Dermis microvascular lymphatic vessel endothelial cell (primary cell): ENCODE results near the gene STK25. TPM values are rescaled to one million over a fixed set of nuclear protein-coding genes. Genes with fewer than 3 reads are reported as not detected.

ENCODE experiments used
- DNase-seq, 2 donors: peaks; one replicate each; pipeline versions ENCODE4 v3.0.0 to v3.0.0-alpha.2; 2010; ENCODE audit warnings: low read depth in 2 of 2
- total RNA-seq: library from RNA; depleted of rRNA; stranded (reverse); fragments of >200 nt; gene quantifications from 2 replicates; pipeline ENCODE4 v1.2.1, GENCODE V29; 2014

The STK25 gene
- total RNA-seq, 1 donor from 2014 or later, result 276 TPM

GRCh38 chr2:241495172-241496002, 13.0 kb downstream of the STK25 start:
- DNase-seq, result no peak

- no peak for DNase-seq
These were observed 14.0 kb downstream of the STK25 start for GRCh38 chr2:241494311-241494908.

GRCh38 chr2:241493092-241493491, 15.3 kb downstream of the STK25 start:
- DNase-seq, result no peak

GRCh38 chr2:241492174-241492565, 16.2 kb downstream of the STK25 start:
- no peak for DNase-seq

- no peak for DNase-seq
These were observed 16.7 kb downstream of the STK25 start for GRCh38 chr2:241491549-241492173.

GRCh38 chr2:241490825-241491506, 17.4 kb downstream of the STK25 start:
- no peak for DNase-seq

- no peak for DNase-seq
These were observed 18.4 kb downstream of the STK25 start for GRCh38 chr2:241489733-241490680.

- DNase-seq, result no peak
These were observed 19.3 kb downstream of the STK25 start for GRCh38 chr2:241489088-241489487.

- no peak for DNase-seq
These were observed 23.0 kb downstream of the STK25 start for GRCh38 chr2:241485172-241485911.

- DNase-seq, result no peak
These were observed 25.1 kb downstream of the STK25 start for GRCh38 chr2:241483305-241483704.

GRCh38 chr2:241482126-241482955, 26.0 kb downstream of the STK25 start:
- no peak for DNase-seq

GRCh38 chr2:241481687-241482086, 26.7 kb downstream of the STK25 start:
- no peak for DNase-seq

GRCh38 chr2:241479026-241479898, 29.1 kb downstream of the STK25 start:
- no peak for DNase-seq

- no peak for DNase-seq
These were observed 30.2 kb downstream of the STK25 start for GRCh38 chr2:241478166-241478565.

GRCh38 chr2:241475267-241475666, 33.1 kb downstream of the STK25 start:
- DNase-seq, result no peak

GRCh38 chr2:241473399-241473798, 35.0 kb downstream of the STK25 start:
- no peak for DNase-seq

- no peak for DNase-seq
These were observed 38.6 kb downstream of the STK25 start for GRCh38 chr2:241469746-241470145.

GRCh38 chr2:241468476-241468781, 40.0 kb downstream of the STK25 start:
- DNase-seq, result no peak
